Activated CD4-positive, CD25-positive, alpha-beta regulatory T cell treated with anti-CD3 and anti-CD28 coated beads, Interleukin-2, amount 50 U/mL, for 72 hours (primary cell): Measurements from ENCODE around the gene UPB1.
A peak's percentile ranks its signal among the peaks of the same experiment; 100 is the strongest.
"Not testable (repeated sequence)": the region's sequence is repeated elsewhere in the genome, so short reads cannot be mapped to it uniquely, and the experiment has no call there.

Experiments
- DNase-seq: peaks from one replicate; pipeline ENCODE4 v3.0.0; 2021

UPB1 gene

DNA sequence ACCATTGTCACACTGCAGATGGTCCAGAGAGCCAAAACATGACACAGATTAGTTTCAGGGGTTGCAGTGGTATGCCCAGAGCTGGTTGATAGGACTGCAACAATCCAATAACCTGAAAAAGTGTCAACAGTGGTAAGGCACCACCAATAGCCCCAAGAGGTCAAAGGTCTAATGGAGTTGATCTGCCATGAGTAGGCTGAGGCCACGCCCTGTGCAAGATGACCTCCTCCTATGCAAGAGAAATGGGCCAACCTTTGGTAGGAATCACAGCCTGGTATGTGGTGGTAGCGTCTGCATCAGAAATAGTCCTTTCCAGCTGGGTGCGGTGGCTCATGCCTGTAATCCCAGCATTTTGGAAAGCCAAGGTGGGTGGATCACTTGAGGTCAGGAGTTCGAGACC is 40.2 kb downstream of the UPB1 start:
- no peak for DNase-seq

DNA sequence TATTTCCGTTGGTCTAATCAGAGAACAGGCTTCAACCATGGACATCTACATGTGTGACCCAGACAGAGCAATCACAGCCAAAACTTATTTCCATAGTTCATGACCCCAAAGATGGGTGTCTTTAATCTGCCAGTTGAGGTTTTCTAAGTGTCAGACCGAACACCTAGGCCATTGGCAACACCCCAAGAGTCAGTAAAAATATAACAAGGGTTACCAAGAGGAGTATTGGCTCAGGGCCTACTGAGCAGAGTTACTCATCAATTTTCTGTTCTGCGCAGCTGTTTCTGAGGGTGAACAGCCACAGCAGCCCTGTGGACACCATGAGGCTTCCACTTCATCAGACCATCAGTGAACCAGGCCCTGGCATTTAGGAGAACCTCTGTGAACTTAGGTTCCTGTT is 41.0 kb downstream of the UPB1 start:
- DNase-seq: no peak

DNA sequence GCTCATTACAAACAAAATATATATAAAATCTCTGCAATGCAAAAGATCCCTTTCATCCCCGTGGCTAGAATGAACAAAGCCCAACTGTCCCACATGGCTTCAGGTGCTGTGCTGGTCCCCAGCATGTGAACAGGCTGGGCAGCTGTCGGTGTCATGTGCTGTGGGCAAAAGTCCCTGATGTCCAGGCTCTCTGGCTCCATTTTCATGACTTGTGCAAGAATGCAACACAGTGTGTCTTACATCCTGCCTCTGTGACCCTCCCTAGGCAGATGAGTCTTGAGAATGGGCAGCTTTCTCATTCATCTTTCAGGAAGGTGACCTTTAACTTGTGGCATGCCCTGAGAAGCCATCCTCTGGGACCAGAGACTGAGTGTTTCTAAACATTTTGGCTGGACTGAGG is 45.3 kb downstream of the UPB1 start:
- DNase-seq: no peak

DNA sequence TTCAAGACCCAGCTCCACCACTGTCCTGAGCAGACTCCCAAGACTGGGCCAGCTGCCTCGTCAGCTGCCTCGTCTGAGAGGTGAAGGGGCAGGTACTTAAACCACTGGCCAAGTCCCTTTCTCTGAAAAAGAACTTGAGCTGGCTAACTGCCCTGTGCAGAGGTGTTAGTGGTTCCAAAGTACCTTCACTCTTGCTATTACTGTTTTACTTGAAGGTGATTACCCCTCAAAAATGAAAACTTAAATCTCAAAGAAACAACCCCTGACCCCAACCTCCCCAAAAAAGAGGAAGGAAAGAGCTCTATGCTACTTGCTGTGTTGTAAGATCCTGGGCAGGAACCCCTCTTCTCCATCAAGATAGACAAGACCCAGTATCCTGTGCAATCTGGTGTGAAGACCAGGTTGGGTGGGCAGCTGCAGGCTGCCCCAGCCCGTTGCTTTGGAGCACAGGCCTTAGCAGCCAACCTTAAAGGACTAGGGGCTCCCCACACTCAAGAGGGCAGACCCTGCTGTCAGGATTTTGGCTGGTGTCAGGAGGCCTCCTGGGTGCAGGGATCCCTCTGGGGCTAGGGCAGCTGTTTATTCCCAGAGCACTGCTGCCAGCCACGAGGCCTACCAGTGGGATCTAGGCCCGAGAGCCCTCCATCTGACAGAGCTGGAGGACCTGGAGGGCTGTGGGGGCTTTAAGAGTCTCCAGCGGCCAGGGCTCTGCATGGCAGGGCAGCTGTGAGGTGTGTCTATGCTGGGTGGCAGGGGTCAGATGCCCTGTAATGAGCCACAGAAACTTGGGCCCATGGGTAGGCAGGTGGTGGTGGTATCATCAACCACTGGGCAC is 46.8 kb downstream of the UPB1 start:
- DNase-seq: no peak

DNA sequence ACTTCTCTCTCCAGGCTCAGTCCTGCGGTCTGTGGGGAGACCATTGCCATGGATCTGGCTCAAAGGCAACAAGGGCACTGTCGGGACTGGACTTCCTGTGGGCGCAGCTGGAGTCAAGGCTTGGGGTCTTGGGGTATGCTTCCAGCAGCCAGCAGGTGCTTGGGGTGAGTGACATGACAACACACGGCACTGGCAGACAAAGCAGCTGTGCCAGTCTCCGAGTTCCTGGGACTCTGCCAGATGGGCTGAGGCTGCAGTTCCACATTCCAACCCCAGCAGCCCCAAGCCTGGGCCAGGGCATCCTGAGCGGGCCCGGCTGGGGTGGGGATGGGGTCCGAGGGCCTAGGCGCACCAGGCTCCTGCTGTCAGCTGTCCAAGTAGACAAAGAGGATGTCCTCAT is 47.5 kb downstream of the UPB1 start:
- no peak for DNase-seq

DNA sequence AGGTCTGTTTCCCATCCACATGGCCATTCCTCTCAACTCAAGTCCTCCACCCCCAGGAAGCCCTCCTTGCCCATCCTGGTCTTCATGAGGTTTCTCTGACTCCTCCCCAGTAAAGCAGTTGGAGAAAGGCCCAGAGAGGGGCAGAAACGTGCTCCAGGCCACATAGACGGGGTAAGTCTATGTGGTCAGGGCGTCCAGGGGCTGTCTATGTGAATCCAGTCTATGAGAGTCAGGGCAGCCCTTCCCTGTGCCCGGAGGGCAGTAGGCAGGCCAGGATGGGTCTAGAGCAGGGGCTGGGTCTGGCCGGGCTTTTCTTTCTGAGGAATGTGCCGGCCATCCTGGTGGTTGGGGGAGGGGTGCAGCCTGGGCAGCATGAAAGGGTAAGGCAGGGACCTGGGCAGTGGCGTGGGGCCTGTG is 48.1 kb downstream of the UPB1 start:
- DNase-seq: no peak

DNA sequence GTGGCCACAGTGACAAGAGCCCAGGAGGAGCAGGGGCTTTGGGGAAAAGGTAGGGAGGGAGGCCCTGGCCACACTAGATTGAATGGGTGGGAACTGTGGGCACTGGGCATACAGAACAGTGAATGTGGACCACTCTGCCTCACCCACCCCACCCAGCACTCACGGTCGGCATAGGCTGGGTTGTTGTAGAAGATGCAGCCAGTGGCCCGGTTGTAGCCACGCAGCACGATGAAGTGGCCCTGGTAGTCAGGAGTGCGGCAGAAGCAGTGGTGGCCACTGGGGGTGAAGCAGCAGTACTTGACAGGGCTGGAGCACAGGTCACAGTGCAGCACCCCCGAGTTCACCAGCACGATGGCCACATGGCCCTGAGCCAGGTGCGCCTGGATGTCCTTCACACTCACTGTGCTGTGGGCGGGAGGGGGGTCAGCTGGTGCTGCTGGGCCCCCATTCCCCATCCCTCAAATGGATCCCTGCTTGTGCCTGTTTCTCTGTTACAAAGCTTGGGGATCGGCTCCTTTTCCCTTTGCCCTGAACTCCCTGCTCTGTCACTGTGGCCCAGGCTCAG is 48.6 kb downstream of the UPB1 start:
- DNase-seq: no peak

DNA sequence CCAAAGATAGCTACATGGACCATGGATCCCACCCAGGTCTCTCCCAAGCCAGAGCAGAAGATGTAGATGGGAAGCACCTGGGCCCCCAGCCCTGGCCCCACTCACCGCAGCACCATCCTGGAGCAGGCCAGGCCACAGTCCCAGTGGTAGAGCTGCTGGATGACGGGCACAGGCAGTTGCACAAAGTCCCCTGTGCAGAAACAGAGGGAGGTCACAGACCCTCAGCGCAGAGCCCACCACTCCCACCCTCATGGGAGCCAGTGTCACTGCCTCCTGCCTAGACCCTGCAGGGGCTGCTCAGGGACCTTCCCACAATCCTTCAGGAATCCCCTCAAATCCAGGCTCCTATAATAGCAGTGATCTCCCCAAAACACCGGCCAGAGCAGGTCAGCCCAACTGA is 53.7 kb downstream of the UPB1 start:
- no peak for DNase-seq

DNA sequence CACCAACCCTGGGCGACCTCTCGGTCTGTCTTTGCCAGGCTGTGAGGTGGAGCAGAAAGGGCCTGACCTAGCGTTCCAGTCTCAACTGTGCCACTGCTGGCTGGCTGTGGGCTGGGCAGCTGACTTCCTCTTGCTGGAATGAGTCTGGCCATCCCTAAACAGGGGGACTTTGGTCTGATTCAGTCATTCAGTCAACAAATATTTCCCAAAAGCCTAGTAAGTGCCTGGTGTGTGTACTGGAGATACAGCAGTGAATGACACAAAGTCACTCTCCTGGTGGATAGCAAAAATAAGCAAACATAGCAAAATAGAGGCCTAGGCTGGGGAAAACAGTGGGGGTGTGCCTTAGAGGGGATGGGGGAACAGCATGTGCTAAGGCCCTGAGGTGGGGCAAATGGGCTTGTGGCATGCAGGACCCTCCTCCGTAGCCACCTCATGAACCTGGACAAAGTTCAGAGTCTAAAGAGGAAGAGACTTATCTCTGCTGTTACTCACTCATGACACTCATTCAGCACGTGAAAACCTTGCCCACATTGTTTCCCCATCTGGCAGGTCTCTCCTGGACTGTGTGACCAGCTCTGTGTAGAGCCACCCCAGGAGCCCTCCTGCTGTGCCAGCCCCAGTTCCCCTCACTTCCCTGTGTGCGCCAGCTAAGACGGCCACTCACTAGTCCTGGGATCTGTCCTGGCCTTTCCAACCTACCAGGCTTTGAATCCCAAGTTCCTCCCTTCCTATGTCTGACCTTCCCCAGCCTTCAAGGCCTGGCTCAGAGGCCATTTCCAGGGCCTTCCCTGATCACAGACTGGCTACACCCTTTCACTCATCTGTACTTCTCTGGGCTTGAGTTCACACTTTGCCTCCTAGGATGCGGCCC is 55.1 kb downstream of the UPB1 start:
- DNase-seq: no peak

DNA sequence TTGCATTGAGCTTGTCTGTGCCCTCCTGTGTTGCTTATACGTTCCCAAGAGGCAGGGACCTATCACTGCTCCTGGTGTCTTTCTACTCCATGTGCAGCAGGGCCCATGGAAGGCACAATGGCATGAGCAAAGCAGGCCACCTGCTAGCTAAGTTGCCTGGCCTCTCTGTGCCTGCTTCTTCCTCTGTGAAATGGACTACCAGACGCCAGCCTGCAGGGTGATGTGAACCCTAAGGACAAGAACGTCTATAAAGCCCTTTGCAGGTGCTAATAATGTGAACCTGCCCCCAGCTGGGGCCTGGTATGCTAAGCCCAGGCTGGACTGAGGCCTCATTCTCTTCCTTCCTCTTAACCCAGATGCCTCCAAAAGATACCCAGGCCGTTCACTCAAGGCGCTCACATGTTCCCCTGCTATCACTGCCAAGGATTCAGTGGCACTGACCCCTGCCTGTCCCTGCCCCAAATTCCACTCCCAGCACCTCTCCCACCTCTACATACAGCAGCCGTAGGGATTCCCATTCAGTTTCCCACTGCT is 55.8 kb downstream of the UPB1 start:
- DNase-seq: no peak

DNA sequence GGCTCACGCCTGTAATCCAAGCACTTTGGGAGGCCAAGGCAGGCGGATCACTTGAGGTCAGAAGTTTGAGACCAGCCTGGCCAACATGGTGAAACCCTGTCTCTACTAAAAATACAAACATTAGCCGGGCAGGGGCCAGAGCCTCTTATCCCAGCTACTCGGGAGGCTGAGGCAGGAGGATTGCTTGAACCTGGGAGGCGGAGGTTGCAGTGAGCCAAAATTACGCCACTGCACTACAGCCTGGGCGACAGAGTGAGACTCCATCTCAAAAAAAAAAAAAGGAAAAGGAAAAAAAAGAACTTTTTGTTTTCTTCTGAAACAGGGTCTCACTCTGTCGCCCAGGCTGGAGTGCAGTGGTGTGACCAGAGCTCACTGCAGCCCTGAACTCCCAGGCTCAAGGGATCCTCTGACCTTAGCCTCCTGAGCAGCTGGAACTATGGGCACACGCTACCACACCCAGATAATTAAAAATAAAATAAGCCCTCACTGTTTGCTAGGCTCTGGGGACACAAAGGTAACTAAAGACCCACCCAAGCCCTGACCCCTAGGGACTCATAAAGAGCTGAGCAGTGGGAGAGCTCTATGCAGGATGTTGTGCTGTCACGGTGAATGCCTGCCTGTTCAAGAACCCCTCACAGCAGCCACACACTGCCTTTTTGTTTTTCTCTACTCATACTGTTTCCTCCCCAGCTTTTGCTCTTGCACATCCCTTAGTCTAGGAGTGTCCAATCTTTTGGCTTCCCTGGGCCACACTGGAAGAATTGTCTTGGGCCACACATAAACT is 57.6 kb downstream of the UPB1 start:
- not testable (repeated sequence) for DNase-seq

DNA sequence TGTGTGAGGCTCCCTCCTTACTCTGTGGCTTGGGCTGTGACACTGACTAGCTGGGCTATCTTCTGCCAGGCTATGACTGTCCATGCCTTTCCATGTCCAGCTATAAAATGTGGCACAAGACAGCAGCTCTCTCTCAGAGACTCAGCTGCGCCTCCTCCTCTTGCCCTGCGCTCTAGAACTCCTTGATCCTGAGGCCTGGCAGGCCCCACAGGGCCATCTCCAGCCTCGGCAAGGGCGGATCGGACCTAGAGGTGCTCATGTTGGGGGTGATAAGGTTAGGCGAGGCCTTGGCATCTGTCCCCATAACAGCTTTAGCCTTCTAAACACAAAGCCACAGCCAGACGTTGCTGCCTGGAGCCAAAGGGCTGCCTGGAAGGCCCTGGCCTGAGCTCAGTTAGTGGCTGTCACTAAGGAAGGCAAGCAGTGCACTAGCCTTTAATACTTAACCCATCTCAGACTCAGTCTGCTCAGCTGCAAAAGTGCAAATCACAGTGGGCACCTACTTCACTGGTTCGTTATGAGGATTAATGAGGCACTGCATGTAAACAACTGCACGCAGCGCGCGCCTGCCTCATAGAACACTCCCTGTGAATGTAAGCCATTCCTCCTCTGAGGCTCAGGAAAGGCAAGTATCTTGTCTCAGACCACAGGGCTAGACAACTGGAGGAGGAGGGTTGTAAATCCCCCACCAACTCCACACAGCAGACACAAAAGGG is 58.6 kb downstream of the UPB1 start:
- no peak for DNase-seq

DNA sequence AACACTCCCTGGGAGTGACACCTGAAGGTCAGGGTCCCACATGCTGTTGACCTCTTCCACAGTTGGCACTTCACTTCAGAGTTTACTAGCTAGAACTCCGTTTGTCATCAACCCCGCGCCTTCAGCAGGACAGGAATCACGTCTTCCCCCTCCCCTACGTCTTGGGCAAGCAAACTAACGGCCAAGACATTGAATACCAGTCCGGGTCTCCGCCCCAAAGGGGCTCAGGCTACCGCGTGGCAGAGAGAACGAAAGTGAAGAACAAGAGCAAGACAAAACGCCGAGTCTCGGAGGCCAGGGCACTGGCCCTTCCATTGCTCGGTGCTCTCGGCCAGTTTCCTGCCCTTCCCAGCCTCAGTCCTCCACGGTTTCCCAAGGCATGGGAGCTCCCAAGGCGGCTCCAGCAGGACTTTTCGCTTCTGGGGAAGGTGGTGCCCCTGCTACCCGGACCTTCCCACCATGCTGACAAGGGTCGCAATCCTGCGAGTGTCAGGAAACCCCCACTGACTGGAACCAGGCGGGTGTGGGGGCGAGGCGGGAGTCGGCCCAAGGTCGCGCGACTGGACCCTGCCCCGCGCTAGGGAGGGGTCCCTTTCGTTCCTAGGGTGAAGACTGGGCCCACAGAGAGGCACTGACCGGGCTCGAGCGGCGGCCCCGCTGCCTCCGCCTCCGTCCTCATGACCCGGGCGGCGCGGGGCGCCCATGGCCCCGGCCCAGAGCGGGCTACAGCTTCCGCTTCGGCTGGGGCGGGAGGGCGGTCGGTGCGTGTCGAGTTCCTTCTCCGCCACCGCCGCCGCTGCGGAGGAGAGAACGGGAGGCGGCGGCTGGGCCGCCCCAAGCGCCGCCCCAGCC is 59.4 kb downstream of the UPB1 start, which contains the start of gene GUCD1:
GUCD1 (minus strand) TSS at position 826 of the 852 bp plus-strand sequence; CDS start at position 679, 147 bp downstream.
- DNase-seq: no peak

DNA sequence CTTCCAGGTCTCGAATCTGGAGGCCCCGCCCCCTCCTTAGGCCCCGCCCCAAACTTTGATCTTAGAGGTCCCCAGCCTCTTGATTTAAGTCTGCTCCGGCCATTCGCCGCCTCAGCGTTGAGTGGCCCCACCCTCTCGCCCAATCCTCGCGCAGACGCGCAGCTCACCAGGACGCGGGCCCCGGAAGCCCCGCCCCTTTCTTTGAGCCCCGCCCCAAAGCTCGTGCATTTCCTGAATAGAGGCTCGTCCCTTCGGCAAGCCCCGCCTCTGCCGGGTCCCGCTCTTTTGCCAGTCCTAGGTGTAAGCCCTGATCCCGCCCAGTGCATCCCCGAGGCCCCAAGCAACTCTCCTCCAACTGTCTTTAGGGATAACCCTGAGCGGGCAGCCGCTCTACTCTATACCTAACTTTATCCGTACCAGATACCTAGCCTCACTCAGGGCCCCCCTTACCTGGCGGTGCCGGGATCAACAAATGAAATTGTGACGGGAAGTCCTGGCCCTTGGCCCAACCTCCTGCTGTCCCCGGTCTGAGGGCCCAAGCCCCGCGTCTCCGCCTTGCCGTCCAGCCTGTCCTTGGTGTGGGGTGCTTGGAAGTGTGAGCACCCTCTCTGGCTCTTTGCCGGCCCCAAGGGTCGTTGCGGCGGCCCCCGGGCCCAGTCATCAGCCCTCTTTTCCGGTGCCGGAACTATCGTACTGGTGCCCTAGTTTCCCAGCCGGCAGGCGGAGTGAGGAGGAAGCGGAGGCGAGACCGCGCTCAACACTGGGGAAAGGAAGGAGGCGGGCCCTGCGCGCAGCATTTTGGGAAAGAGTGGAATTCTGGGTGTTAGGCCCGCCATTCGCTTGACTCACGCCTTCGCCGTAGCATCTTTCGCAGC is 60.3 kb downstream of the UPB1 start, which contains the start of gene SNRPD3:
SNRPD3 (plus strand) TSS at position 835 of the 875 bp plus-strand sequence. CDS start 1,676 bp downstream, outside the sequence.
- DNase-seq: peak; percentile 96

DNA sequence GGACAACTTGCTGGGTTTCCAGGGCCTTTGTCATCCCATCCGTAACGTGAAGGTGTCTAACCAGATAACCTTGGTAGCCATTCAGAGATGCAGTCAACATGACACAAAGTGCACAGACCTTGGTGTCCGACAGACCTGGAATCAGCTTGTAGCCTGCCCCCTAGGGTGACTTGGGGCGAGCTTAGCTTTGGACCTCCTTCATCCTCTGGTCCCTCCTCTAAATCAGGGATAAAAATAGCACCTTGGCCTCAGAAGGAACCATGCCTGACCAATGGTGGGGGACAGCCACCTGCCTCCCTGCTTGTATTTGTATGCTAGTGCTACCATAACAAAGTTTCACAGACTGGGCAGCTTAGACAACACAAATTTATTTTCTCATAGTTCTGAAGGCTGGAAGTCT is 64.3 kb downstream of the UPB1 start:
- no peak for DNase-seq

DNA sequence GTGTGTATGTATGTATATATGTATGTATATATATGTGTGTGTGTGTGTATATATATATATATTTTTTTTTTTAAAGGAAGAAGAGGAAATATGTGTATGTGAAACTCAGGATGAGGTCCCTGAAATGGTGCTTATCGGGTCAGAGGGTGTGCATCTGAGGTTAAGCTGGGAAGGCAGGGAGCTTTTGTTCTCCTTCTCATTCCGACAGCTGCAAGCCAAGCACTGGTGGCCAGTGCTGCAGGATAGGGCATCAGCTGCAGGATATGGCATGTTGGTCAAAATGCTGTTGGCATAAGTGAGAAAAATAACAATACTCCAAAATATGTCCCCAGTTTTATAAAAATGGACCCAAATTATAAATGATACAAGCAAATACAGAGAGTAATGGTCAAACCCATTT is 68.1 kb downstream of the UPB1 start:
- no peak for DNase-seq

DNA sequence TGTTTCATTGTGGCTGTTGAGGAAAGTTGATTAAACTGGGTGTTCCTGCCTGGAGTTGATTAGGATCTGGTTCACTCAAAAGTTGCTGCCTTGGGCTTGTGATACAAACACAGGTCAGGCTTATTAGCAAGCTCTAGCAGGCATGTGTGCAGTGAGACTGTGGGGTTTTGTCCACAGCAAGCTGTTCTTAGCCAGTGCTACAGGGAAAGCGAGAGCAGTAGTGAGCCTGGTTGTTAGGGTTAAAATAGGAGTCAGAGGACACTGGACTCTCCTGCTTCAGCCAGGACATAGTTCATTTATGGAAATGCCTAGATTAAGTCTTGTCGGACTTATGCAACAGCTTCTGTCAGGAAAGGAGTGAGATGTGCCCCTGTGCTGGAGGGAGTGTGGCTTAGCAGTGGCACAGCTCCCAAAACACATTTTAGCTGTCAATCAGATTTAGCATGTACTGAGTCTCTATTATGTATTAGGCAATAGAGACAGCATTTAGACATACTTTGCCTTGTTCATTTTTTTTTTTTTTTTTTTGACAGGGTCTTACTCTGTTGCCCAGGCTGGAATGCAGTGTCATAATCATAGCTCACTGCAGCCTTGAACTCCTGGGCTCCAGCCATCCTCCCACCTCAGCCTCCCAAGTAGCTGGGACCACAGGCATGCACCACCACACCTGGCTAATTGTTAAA is 69.4 kb downstream of the UPB1 start:
- DNase-seq: no peak

DNA sequence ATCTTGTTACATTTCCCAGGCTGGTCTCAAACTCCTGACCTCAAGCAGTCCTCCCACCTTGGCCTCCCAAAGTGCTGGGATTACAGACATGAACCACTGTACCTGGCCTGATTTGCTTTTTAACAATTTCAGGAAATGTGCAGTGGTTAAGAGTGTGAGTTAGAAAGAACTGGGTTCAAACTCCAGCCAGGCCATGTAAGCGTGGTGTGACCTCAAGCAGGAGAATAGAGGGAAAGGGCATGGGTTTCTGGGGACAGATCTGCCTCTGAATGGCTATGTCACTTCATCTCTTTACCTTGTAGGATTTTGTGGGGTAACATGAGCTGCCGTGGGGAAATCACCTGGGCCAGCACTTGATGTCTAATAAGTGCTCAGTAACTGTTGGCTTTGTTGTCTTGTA is 69.9 kb downstream of the UPB1 start:
- DNase-seq: no peak

DNA sequence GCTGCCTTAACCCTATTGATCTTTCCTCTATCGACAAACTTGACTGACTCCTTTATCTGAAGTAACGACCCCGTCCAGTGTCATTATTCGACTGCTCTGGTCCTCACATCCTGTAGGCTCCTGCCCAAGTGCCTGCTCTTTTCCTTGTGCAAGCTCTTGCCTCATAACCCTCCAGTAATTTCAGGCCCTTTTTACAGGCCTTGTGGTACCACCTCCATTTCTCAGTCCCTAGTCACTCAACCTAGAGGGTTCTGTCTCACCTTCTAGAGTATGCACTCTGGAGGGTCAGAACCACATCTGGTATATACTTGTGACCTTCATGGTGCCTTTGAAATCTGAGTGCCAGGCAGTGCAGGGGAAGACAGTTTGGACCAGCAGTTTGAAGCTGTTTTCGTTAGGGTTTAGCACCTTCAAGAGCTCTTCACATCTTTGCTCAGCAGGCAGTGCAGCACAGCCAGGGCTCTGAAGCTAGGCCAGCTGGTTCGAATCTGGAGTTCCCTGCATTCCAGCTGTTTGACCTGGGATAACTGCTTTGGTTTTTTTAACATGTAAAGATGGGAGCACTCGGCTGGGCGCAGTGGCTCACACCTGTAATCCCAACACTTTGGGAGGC is 71.9 kb downstream of the UPB1 start:
- DNase-seq: no peak
